Measurements from ENCODE around the gene EXOC6B.

Gene EXOC6B

DNA sequence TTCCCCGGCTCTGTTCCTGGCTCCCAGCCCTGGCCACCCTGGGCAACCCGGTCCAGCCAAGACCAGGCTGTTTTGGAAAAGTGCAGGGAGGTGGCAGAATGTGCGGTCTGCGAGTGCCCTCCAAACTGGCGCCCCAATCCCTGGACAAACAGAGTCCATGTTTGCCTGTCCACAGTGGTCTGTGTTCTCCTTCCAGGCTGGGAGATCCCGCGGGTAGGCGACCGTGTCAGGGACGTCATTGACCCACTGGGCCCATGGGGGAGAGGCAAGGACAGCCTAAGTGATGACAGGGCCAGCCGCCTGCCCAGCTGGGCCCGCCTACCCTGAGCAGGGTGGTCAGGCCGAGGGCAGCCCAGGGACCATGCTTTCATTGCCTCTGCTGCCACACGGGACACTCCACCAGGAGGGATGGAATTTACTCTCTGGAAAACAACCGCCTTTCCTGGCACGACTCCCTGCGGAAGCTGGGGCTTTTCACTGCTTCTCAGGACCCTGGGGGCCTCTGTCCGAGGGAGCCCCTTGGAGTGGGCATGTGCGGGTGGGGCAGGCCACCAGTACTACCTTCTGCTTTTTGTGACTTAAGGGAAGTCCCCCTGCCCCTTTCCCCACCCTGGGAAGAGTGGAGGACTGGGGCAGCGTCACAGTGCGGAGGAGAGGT lies 698.3 kb downstream of the EXOC6B start:
- no peak overlapping the region for H3K27ac ChIP-seq
- no peak for TF ChIP-seq ZFX (IDR thresholded peaks at IDR 0.05; ENCODE audit: borderline replicate concordance)
- TF ChIP-seq, protein P1, sequence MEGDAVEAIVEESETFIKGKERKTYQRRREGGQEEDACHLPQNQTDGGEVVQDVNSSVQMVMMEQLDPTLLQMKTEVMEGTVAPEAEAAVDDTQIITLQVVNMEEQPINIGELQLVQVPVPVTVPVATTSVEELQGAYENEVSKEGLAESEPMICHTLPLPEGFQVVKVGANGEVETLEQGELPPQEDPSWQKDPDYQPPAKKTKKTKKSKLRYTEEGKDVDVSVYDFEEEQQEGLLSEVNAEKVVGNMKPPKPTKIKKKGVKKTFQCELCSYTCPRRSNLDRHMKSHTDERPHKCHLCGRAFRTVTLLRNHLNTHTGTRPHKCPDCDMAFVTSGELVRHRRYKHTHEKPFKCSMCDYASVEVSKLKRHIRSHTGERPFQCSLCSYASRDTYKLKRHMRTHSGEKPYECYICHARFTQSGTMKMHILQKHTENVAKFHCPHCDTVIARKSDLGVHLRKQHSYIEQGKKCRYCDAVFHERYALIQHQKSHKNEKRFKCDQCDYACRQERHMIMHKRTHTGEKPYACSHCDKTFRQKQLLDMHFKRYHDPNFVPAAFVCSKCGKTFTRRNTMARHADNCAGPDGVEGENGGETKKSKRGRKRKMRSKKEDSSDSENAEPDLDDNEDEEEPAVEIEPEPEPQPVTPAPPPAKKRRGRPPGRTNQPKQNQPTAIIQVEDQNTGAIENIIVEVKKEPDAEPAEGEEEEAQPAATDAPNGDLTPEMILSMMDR (IDR thresholded peaks at IDR 0.05) = no peak

DNA sequence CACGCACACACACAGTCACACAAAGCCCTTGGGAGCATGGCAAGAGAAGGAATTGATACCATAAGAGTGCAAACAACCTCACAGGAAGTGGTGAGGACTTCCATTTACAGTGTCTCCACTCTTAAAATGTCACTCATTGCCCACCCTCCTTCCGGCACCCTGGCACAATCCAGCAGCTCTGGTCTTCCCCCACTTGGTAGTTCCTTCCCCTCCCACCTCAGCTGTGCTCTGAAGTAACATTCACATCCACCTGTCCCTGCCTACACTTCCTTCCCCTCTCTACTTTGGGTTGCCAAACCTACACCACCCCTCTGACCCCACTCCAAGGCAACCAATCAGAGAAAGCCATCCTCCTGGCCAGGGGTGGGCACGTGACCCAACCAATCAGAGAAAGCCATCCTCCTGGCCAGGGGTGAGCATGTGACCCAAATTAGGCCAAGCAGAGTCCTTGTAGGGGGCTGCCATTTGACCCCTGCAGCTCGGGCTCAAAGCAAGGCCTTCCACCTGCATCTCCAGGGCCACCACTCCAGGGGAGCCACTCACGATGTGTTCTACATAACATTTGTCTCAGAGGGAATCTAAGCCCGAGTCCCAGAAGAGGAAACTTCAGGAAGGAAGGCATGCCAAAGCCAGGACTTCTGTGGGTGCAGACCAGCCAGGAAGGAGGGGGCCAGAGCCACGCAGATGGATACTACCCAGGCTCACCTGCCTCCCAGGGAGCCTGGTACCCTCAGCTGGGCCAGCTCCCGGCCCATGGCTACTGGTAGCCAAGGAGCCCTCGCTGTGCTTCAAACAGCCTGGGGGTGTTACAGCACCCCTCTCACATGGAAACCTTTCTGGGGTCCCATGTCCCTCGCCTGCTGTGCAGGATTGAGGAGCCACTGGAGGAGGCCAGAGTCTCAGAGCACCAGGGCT lies 699.4 kb downstream of the EXOC6B start:
- TF ChIP-seq, protein P1 (IDR thresholded peaks at IDR 0.05) = no peak
- no peak for TF ChIP-seq ZFX (IDR thresholded peaks at IDR 0.05; ENCODE audit: borderline replicate concordance)
- H3K27ac ChIP-seq = no peak overlapping the region
